Bone marrow (tissue), 2 donors: ENCODE data around the gene ANO2.

Experiments used
- DNase-seq, 2 donors: peaks; one replicate each; lab custom pipeline; 2025; lab: John Stamatoyannopoulos, UW

The ANO2 gene

DNA sequence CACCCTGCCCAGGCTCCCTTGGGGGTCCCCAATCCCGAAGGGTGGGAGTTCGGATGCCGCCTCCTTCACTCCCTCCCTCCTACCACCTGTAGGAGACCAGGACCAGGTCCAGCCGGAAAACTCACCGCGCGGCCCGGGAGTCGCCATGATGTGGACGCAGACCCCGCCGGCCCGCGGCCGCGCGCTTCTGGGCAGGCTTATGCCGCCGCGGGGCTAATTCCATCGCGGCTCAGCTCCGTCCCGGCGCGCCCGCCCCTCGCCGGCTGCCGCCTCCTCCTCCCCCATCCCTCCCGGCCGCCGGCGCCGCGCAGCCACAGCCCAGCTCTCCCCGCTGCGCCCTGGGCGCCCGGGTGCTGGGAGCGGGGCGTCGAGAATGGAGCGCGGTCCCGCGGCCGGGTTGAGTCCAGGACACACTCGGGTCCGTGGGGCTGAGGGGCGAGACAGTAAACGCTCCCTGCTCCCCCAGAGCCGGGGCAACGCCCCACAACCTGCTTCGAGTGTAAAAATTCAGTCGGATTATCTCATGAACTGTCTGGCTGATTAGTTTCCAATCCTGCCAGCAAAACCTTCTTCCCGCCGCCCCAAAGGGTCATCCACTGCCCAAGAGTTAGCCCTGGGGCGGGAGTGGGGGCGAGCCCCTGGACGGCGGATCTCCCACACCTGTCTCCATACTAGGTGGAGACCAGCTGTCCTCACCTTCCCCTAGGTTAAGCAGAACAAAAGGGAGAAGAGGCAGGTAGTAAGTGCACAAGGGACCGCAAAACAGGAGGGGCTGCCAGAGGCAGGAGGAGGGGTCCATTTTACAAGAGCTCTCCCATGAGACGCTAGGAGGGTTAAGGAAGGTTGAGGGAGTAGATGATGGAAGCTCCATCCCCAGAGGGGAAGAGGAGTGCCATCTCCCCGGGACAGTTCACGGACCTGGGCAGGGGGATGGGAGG is at the start of gene ANO2:
Gene ANO2, minus strand, starts transcription at position 189 of the 938 bp plus-strand sequence. Its CDS starts 42 bp downstream, at position 147.
- DNase-seq, result no peak

DNA sequence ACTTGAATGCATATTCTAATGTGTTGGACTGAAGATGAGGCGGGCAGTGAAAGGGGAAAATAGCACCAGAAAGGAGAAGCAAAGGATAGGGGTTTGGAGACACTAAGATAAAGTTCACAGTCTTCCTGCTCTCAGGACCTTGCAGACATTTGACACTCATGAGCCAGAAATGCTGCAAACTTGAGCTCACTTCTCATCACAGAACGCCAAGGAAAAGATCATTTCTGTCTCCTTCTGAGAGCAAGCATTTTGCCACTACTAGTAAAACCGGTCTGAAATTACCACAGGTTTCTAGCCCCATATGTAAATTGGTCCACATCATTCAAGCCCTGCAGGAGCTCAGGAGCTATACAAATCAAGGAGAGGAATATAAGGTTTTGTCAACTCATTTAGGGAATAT is 44.6 kb upstream of the ANO2 start:
- no peak for DNase-seq

DNA sequence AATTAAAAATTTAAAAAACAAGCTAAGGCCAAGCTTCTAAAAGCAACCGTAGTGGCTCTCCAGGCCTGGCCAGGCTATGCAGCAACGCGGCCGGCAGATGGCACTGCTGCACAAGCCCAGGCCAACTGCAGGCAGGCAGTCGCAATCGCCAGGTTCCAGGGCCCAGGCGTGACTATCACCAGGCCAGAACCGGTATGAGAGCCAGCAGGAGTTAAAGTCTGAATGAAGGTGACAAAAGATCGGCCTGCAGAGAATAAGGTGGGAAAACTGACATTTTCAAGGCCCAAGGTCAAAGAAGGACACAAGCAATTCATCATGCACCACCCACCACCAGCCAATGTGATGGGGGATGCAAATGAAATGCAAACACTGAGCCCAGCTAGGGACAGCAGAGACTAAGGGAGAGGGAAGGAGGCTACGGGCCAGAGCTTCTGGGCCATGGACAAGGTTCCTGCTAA is 43.6 kb upstream of the ANO2 start:
- DNase-seq, result peak; percentile 18 to 28

DNA sequence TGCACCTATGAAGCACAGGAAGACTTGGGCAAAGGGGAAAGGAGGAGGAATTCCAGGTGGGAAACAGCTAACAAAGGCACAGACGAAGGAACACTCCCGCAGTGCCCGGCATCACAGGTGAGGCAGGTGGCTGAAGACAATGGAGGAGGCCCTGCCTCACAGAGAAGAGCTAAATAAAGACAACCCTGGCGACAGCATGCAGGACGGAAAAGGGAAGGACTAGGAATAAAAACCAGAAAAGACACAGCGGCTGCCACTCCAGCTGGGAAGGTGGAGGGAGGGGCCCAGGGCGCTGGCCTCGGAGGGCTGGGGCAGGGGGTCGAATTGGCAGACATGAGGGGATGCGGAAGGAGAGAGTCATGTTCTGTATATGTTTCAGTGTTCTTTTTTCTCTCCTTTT is 43.0 kb upstream of the ANO2 start:
- no peak for DNase-seq

DNA sequence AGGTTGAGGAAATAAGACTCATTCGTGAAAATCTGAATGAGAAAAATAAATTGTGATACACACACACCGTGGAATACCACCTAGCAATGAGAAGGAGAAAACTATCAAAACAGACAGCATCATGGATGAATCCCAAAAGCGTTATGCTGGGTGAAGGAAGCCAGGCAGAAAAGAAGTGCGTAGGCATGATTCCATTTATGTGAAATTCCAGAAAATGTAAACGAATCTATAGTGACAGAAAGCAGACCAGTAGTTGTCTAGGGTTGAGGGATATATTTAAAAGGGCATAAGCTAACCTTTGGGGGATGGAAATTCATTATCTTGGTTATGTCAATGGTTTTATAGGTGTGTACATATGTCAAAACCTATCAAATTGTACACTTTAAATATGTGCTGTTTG is 42.5 kb upstream of the ANO2 start:
- no peak for DNase-seq

DNA sequence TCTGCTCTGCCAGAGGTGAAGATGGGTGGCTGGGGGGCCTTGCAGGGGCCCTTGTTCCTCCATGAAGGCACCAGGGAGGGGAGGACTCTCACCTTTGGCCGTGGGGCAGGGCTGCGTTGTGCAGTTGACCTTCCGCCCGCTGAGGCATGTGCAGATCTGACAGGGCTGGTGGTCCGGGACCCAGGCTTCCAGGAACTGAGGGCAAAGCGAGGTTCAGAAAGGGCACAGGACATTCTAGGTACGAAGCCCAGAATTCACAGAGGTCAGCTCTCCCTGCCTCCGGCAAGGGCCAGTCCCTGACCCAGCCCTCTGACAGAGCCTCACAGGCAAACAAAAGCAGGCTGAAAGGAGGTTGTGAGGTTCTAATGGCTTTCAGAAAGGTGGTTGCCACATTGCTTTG is 40.4 kb upstream of the ANO2 start:
- DNase-seq, result no peak

DNA sequence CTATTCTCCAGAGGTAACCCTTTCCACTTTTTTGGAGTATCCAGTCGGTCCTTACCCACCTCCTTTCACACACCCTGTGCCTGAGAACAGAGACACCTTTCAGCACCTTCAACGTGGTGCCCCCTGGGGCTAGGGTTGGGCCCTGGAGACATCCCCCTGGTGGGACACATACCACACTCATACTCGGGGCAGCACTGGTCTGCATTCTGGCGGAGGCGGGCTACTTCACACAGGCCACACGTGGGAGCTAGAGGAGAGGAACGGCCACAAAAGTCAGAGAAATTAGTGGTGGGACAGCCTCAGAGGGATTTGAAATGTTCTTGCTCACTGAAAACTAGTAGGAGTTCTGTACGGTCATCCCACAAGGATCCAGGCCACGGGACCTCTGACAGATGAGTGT is 39.8 kb upstream of the ANO2 start:
- DNase-seq, result no peak

DNA sequence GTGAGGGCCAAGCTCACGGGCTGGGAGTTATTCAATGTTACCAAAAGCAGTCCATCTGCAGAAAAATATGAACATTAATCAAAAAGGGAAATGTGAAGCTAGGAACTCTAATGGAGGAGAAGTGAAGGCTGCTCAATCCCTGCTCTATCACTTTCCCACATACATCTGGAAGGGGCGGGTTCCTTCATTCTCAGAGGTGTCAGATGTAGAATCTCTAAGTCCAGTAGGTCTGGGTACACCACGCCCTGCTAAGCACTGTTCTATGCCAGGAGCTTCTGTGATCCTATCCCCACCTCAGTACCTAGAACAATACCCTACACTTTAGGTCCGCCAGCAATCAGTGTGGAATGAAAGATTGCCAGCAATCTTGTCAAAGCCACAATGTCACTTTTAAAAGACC is 37.0 kb upstream of the ANO2 start:
- no peak for DNase-seq

DNA sequence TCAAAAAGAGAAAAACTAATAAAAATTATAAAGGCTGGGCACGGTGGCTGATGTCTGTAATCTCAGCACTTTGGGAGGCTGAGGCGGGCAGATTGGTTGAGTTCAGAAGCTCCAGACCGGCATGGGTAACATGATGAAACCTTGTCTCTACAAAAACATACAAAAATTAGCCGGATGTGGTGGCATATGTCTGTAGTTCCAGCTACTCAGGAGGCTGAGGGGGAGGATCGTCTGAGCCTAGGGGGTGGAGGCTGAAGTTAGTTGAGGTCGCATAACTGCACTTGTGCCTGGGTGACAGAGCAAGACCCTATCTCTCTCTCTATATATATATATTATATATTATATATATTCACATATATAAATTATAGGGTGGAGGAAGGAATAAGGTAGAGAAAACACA is 32.5 kb upstream of the ANO2 start:
- no peak for DNase-seq

DNA sequence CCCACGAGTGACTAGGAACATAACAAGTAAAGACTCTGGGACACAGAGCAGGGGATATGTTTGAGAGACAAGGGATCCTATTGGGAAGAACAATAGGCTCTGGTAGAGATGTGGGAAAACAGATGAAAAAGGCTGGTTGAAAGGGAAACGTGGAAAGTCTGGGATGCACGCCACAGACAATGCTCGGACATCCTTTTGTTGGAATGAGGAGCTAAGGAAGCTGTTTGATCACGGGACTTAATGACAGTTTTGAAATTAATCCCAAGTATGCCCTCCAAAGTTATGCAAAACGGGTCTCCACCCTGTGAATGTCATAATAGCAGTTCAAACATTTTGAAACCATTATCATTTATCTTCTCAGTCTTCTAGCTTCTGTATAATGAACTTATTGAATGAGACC is 31.7 kb upstream of the ANO2 start:
- DNase-seq, result no peak

DNA sequence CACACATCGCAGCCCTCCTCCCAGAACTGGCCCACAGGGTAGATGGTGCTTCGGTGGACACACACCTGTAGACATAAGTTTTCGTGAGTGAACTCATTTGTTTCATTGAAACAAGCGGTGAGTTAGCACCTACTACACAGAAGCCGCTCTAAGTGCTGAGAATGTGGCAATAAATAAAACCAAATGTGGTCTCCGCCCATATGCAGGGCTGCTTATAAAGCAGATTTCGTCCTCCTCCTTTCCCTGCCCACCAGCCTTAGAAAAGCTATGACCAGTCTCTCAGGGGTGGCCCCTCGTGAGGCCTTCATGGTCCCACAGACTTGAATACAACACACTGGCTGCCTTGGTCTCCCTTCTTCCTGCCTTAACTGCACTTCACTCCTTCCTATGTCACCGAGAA is 31.1 kb upstream of the ANO2 start:
- DNase-seq, result no peak

DNA sequence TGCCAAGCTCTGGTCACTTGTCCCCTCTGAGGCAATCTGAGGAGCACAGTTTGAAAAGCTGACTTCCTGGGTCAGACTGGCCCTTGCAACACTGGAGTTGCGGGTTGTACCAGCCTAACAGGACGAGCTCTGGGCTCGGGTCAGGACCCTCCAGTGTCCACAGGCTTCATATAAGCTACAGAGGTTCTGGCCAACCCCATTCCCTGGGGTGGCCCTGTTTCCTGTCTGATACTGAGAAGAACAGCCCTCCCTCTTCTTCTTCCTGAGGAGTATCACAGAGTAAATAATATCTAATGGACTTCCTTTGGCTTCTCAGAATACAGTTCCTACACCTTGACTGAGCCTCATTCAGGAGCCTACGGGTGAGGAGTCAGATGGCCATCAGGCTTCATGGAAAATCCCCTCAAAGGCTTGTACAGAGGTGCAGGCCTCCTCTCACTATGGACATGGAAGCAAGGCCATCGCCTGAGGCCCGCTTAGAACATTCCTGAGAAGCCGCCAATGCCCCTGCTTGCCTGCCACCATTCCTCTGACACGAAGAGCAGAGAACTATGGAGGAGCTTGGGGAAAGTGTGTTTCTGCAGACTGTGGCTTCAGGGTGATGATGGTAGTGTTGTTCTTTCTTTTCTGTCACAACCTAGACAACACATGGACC is 28.5 kb upstream of the ANO2 start:
- no peak for DNase-seq

DNA sequence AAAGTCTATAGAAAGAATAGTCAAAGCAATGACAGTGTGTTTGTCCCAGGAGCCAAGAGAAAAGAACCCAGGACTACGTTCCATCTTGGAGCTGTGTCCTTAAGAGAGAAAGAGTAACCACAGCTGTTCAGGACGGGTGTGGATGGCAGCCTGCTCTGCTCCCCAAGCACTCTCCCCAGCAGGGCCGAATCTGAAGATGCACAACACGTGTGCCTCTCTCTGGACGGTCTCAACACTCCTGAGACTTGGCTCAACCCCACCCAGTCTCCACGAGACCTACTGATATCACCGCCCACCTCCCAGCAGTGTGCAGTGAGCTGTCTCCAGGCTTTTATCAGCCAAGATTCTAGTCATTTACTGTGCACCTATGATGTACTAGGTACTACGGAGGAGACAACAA is 27.3 kb upstream of the ANO2 start:
- no peak for DNase-seq

DNA sequence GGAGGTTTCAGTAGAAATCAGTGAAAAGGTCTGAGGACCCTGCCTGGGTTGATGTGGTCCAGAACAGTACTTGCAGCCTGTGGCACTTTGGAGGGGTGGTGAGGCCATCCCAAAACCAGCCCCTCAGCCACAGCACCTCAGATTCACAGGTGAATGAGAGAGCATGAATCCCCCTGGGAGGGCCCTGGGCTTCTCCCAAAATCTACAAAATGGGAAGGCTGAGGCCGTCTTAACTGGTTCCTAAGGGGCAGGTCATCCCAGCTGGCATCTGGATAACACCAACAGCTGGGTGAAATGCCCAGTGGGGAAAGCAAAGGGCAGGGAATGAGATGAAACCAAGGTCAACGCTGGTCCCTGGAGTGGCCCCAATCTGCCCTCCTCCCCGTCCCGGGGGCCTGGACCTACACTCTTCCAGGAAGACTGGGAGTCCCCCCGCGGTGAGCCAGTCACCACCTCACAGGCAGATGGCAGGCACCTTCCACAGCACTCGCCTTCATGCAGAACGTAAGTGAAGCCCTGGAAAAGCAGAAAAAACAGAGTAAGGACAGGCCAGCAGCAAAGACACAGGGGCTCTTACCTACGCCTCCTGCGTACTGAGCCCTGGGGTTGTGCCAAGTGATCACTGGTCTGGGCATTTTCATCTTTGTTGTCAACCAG is 26.3 kb upstream of the ANO2 start:
- no peak for DNase-seq

DNA sequence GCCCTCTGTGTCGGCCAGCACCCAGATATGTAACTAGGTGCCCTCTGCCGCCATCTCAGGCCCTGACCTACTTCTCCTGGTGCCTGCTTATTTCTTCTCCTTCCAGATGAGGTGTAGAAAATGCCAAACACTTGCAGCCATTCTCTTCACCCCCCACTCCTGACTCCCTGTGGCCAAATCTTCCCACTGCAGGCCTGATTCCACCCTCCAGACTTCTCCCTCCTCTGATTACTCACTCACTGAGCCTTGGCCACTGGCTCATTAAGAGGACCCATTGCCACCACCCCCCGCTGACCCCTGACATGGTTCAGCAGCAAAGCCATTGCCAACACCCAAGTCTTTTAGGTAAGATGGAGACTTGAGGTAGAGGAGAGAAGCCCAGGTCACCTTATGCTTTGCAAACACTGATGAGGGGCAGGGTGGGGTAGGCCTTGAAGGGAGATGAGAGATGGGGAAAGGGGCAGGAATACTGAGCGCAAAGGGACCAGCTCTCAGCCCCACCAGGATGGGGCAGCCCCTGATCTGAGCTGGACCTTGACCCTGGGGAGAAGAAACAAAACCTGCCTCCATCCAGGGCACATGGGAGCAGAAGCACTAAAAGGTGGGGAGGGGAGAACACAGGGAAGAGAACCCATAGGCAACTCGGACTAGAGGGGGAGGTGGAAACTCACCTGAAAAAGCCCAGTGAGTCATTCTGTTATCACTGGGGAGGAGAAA is 25.1 kb upstream of the ANO2 start:
- DNase-seq, result no peak

DNA sequence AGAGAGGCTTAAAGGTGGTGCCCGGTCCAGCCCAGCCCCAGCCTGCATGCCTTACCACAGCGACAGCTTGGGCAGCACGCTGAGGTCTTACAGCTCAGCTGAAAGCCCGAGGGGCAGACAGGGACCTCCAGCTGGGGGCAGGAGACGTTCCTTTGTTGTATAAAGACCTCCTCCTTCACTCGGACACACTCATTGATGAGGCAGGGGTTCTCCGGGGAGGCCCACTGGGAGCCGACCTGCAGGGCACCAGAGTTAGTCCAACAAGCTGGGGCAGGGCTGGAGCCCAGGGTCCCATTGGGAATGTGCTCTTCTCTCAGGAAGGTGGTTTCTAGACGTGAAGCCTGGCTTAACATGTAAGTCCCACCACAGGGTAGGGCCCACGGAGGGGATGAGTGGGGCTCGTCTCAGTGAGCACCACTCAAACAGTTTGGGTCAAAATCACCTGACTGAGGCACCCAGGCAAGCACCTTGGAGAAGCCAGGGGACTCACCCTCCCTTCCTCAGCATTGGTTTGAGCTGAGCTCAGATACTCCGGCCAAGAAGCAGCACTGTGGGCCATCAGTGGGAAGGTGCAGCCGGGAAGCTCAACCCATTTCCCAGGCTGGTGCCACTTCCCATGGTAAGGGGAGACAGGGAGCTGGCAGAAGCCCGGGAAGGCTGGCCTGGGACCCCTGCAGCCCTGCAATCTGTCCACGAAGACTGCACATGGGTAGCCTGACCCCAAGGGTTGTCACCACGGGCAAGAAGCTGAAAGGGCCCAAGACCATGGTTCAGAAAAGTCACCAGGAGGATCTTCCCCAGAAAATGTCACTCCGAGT is 24.3 kb upstream of the ANO2 start:
- no peak for DNase-seq

DNA sequence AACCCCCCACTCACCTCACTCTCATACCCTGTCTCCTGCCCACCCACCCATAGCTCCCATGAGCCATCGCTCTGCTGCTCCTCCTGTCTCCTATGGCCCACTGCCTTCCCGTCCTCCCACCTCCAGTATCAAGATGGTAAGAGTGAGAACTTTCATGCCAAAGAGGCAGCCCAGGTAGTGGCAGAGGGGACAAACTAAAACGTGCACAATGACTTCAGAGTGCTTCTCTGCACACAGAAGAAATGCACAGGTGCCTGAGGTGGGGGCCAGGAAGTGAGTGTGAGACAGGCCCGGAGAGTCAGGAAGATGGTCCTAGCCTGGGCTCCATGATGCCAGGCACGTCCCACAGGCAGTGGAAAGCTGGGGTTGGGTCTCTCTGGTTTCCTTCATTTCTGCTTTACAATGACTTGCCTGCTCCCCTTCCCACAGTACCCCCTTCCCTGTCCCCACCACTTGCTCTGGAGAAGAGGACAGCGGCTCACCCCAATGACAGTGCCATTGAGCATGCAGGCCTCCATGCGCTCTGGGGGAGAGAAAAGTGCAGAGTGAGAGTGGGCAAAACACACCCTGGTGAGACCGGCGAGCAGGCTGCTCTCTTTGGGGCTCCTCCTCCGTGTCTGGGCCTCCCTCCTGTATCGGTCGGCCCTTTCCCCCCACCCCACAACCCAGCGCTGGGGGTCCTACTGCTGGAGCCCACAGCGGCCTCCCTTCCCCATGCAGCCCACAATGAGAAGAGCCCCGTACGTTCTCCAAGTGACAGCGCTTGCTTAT is 22.8 kb upstream of the ANO2 start:
- no peak for DNase-seq

DNA sequence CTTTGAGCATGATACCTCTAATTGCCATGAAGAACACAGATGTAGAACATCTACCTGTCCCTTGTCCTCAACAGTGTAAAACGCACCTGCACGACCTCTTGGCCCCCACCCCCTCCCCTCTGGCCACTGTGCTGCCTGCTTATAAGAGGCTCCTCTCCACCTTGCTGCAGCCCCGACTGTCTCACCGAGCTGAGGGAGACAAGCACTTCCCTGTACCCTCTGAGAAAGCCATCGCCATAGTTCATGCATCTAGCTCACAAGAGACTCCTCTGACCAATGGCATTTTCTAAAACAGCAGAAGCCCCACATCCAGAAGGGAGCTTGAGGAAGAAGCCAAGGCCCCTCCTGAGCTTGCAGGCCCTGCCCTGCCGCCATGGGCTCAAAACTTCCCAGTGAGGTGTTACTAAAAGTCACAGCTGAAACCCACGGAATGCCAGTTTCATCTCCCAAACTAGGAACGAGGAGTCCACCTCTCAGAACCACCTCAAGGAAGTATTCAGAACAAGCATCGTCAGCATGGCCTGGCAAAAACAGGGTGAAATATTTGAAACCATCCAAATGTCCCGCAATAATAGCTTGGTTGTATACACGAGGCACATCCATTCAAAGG is 21.5 kb upstream of the ANO2 start:
- DNase-seq, result no peak

DNA sequence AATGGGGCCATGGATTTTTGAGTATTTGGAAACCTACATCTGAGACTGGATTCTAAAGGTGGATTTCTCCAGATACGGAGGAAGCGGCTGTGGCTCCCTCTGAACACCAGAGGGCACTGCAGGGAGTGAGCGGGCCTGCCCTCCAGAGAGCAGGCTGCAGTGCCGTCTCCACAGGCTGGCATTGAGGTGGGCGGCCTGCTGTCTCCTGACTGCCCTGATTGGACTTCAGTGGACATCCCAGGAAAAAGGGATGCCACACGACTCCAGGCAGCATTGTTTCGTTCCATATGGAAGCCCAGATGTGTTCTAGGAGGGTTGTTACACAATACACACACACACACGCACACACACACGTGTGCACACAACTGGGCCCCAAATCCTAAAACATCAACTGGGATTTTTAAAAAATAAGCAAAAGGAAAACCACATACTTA is 20.9 kb upstream of the ANO2 start:
- no peak for DNase-seq
